ENCODE measurements around the gene ATP6V1B1. TPM values are rescaled to one million over a fixed set of nuclear protein-coding genes. Genes with fewer than 3 reads are reported as not detected.

Gene ATP6V1B1
- total RNA-seq, 1 donor from 2014 or later: 4.6 TPM

DNA sequence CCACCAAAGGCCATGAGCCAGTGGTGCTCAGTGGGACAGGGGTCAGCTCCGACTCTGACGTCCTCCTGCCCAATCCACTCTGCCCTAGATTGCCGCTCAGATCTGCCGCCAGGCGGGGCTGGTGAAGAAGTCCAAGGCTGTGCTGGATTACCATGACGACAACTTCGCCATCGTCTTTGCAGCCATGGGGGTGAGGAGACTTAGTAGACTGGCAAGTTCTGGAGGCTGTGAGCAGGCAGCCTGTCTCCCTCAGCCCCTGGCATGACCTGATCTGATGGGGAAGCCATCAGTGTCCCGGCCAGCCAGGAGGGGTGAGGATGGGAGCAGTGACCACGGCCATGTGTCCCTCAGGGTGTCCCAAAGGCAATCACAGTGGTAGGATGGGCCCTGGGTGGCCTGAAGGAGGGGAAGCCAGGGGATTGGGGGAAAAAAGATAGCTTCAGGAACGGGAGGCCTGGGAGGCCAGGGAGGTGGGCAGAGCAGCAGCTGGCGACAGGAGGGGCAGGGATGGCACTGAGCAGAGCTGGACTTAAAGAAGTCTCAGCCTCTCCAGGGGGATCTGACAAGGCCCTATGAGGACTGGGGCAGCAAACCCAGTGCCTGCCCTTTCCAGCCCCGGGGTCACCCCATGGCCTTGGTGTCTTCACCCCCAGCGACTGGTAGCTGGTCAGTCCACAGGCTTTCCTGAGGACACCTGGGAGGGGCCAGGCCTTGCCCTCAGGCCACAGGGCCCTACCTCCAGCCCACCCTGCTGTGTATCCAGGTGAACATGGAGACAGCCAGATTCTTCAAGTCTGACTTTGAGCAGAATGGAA, 25.3 kb downstream of the ATP6V1B1 start:
- Mint-ChIP-seq H3K27ac (ENCODE audit: unreplicated experiment) (no peak overlapping the region), H3K4me1 (peaks cover 7% of the 10 kb centered on the region), H3K9me3 (no peaks in the 10 kb centered on the region), H3K27me3 (ENCODE audit: low read depth) (peaks cover 45% of the 10 kb centered on the region), H3K36me3 (ENCODE audit: low read depth) (no peaks in the 10 kb centered on the region), H3K4me3 (no peak overlapping the region)
- DNase-seq (ENCODE audit: low read depth, low spot score): no peak
- TF ChIP-seq, protein P1, sequence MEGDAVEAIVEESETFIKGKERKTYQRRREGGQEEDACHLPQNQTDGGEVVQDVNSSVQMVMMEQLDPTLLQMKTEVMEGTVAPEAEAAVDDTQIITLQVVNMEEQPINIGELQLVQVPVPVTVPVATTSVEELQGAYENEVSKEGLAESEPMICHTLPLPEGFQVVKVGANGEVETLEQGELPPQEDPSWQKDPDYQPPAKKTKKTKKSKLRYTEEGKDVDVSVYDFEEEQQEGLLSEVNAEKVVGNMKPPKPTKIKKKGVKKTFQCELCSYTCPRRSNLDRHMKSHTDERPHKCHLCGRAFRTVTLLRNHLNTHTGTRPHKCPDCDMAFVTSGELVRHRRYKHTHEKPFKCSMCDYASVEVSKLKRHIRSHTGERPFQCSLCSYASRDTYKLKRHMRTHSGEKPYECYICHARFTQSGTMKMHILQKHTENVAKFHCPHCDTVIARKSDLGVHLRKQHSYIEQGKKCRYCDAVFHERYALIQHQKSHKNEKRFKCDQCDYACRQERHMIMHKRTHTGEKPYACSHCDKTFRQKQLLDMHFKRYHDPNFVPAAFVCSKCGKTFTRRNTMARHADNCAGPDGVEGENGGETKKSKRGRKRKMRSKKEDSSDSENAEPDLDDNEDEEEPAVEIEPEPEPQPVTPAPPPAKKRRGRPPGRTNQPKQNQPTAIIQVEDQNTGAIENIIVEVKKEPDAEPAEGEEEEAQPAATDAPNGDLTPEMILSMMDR (conservative IDR thresholded peaks at IDR 0.05): peak; percentile 6

DNA sequence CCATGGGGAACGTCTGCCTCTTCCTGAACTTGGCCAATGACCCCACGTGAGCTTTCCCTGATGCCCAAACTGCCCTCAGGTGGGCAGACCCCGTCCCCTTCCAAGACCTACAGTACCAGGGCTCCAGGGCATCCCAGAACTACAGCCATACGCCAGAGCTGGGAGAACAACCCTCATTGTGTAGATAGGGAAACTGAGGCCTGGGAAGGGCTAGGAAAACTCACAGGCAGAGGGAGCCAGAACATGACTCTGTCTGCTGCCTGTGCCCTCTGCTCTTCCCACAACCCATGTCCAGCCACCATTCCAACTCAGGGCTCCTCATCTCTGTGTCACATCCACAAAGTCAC, 25.9 kb downstream of the ATP6V1B1 start:
- TF ChIP-seq, protein P1 (conservative IDR thresholded peaks at IDR 0.05): no peak

DNA sequence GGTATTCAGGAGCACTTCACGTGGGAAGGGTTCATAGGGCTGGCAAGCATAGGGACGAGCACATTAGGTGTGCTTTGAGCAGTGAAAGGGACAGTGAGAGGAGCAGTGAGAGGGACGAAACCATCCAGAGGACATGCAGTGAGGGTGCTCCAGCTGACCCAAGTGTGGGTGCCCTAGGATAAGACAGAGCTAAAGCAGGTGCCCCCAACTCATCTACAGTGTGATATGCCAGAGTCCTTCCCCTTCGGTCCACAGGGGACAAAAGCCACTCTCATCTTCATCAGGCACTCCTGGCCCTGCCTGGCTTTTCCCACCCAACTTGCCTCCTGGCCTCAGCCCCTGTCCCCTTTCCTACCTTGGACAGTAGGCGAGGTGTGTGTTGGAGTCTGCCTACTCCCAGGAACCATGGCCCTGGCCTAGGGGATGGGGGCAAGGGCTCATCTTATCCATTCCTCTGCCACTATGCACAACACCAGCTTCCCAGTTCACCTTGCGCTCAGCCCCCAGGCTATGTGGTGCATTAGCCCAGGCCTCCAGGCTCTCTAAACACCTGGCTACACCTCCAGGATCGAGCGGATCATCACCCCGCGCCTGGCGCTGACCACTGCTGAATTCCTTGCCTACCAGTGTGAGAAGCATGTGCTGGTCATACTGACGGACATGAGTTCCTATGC, 26.6 kb downstream of the ATP6V1B1 start:
- Mint-ChIP-seq H3K27me3 (ENCODE audit: low read depth) (peaks cover 50% of the 10 kb centered on the region), H3K4me1 (peaks cover 7% of the 10 kb centered on the region), H3K4me3 (no peak overlapping the region), H3K36me3 (ENCODE audit: low read depth) (no peaks in the 10 kb centered on the region), H3K9me3 (no peaks in the 10 kb centered on the region), H3K27ac (ENCODE audit: unreplicated experiment) (no peak overlapping the region)
- no peak for DNase-seq (ENCODE audit: low read depth, low spot score)
- TF ChIP-seq, protein P1 (conservative IDR thresholded peaks at IDR 0.05): no peak

More for the DNA sequence above, 25.9 kb downstream of the ATP6V1B1 start:
- peaks cover 43% of the 10 kb centered on the region for H3K27me3 Mint-ChIP-seq (ENCODE audit: low read depth)
- H3K4me3 Mint-ChIP-seq: no peak overlapping the region
- H3K27ac Mint-ChIP-seq (ENCODE audit: unreplicated experiment): no peak overlapping the region
- no peaks in the 10 kb centered on the region for H3K36me3 Mint-ChIP-seq (ENCODE audit: low read depth)
- no peaks in the 10 kb centered on the region for H3K9me3 Mint-ChIP-seq
- H3K4me1 Mint-ChIP-seq: peaks cover 7% of the 10 kb centered on the region
- DNase-seq (ENCODE audit: low read depth, low spot score): no peak

DNA sequence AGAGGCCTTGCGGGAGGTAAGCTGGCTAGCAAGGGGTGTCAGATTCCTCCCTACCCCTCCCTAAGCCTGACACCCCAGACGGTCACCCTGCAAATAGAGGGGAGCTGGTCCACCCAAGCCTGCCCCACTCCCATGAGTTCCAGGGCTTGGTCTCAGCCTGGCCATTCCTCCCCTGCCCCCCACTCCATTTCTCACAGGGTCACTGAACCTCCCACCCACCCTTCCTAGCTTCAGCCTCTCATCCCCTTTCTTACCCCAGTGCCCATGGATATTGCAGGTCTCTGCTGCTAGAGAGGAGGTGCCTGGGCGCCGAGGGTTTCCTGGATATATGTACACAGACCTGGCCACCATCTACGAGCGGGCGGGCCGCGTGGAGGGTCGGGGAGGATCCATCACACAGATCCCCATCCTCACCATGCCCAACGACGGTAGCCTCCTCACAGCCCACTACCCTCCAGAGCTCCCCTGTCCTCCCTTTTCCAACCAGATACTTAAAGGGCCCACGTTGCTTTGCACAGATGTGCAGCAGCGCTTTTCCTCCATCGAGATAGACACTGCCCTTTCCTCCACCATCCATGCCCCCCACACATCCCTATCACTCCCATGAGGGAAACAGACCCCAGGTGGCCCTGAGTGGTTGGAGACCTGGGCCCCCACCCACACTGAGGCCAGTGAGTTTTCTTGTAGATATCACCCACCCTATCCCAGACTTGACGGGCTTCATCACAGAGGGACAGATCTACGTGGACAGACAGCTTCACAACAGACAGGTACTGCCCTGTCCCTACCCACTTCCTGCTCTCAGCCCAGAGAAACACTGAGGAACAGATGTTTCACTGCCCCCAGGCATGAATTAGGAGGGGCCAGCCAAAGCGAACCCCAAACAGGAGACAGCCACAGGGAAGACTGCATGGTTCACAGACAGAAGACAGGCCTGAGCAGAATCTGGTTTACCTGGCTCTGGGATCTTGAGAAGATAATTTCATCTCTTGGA, 27.5 kb downstream of the ATP6V1B1 start:
- TF ChIP-seq, protein P1 (conservative IDR thresholded peaks at IDR 0.05): no peak
- Mint-ChIP-seq H3K27ac (ENCODE audit: unreplicated experiment) (no peak overlapping the region), H3K36me3 (ENCODE audit: low read depth) (no peaks in the 10 kb centered on the region), H3K4me1 (peaks cover 7% of the 10 kb centered on the region), H3K27me3 (ENCODE audit: low read depth) (peaks cover 58% of the 10 kb centered on the region), H3K4me3 (no peak overlapping the region), H3K9me3 (no peaks in the 10 kb centered on the region)
- no peak for DNase-seq (ENCODE audit: low read depth, low spot score)

DNA sequence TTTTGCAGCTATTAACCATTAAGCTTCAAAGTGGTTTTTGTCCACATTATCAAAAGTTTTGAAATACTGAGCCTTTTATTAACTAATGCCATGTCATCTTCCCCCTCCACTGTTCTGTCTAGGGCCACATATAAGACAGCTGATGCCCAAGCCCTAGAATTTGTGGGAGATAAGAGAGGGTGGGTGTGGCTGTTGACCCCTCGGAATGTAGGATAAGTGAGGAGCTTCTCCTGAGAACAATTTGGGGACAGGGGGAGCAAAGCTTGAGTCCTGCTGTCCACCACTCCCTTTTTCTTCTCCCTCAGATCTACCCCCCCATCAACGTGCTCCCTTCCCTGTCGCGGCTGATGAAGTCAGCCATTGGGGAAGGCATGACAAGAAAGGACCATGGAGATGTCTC, 28.4 kb downstream of the ATP6V1B1 start:
- Mint-ChIP-seq H3K4me1 (peaks cover 7% of the 10 kb centered on the region), H3K27ac (ENCODE audit: unreplicated experiment) (no peak overlapping the region), H3K36me3 (ENCODE audit: low read depth) (no peaks in the 10 kb centered on the region), H3K27me3 (ENCODE audit: low read depth) (peaks cover 68% of the 10 kb centered on the region), H3K9me3 (no peaks in the 10 kb centered on the region), H3K4me3 (no peak overlapping the region)
- no peak for DNase-seq (ENCODE audit: low read depth, low spot score)
- TF ChIP-seq, protein P1 (conservative IDR thresholded peaks at IDR 0.05): no peak

Measured in neural crest cell (in vitro differentiated cells).